Pulmonary artery endothelial cell (primary cell): ENCODE data around the gene ATP8A1. TPM values are rescaled to one million over a fixed set of nuclear protein-coding genes. Genes with fewer than 3 reads are reported as not detected.

ENCODE experiments used
- DNase-seq: peaks from one replicate; pipeline ENCODE4 v3.0.0-alpha.2; 2011; ENCODE audit warnings: low read depth, low spot score
- total RNA-seq: library from RNA; depleted of rRNA; stranded (reverse); fragments of >200 nt; gene quantifications from 2 replicates; pipeline ENCODE4 v1.2.3, GENCODE V29; 2014

Gene ATP8A1
- total RNA-seq, 1 donor from 2014 or later, result 6.5 TPM

- DNase-seq, result no peak
Measured at GRCh38 chr4:42627885-42628646, 28.8 kb downstream of the ATP8A1 start.

DNA sequence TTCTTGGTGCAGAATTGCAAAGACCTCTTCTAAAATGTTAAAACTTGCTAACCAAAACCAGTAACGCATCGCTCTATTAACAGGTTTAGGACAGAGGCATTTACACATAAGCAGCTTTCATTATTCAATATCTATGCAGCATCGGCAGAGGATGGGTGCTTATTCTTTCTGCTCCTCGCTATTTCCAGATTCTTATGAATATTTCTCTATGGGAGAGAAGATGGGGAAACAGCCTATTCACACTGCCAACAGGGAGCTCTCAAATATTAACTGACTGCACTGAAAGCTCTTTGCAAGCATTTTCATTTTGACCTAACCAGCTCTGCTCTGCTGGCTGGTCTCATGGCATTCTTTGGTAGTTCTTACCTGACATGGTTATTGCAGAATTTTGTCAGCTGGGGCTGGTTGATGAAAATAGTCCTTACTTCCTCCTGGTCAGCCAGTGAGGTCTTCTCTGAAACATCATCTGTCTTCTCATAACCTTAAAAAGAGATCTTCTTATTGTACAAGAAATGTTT is 30.2 kb downstream of the ATP8A1 start:
- DNase-seq, result no peak

- no peak for DNase-seq
Measured at GRCh38 chr4:42625329-42625728, 31.6 kb downstream of the ATP8A1 start.

GRCh38 chr4:42624551-42624950 is 32.4 kb downstream of the ATP8A1 start:
- no peak for DNase-seq

GRCh38 chr4:42618023-42618422 is 38.9 kb downstream of the ATP8A1 start:
- no peak for DNase-seq

DNA sequence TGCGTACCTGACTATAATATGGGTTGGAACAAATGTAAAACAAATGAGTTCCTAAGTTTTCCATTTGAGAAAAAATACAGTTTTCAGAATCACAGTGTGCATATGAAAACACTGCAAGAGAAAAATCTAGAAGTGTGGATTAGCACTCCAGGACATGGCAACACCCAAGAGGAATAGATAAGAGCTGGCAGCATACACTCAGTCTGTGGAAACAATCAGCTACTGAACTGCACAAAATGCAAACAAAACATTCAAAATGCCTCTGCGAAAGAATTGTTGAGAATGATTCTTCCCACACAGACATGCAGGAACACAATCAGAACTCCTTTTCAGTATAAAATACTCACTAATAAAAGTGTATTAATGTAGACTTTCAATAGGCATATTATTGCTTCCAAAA is 39.9 kb downstream of the ATP8A1 start:
- DNase-seq, result no peak

GRCh38 chr4:42616572-42616971 is 40.3 kb downstream of the ATP8A1 start:
- no peak for DNase-seq

- no peak for DNase-seq
Measured at GRCh38 chr4:42615131-42615763, 41.7 kb downstream of the ATP8A1 start.

- DNase-seq, result no peak
Measured at GRCh38 chr4:42612898-42613297, 44.0 kb downstream of the ATP8A1 start.

DNA sequence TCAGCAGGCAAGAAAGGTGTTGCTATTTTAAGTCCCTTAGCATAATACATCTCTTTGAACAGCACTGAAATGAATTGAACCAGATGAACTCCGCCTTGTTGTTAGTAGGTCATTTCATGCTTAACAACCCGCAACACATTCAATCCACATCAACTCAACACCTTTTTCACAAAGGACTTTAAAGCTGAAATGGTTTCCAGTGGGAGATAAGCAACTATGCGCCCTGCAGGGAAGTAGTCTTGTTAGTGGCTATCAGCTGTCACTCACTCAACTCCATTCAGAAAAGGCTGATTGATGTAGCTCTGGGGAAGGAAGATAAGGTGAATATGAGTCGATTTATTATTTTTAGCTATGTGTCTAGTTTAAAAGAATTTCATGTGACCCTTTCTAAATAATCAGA is 46.0 kb downstream of the ATP8A1 start:
- no peak for DNase-seq

DNA sequence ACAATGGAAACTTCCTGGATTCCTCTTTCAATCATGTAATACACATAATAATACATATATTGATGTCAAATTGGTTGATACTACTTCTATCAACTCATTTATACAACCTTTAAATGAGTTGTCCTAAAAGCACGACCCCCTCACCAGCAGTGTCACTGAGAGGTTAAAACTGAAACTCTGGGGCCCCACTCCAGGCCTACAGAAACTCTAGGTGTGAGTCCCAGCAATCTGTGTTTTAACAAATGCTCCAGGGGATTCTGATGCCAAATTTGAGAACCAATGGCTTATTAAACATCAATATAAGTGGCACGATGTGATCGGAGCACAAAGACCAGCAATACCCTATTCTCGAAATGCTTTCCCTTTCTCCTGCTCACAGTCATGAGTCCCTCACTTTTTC is 47.9 kb downstream of the ATP8A1 start:
- DNase-seq, result no peak

GRCh38 chr4:42608551-42608950 is 48.4 kb downstream of the ATP8A1 start:
- no peak for DNase-seq

- peak; percentile 7 for DNase-seq
Measured at GRCh38 chr4:42607011-42607726, 49.7 kb downstream of the ATP8A1 start.

GRCh38 chr4:42605264-42605663 is 51.6 kb downstream of the ATP8A1 start:
- no peak for DNase-seq

DNA sequence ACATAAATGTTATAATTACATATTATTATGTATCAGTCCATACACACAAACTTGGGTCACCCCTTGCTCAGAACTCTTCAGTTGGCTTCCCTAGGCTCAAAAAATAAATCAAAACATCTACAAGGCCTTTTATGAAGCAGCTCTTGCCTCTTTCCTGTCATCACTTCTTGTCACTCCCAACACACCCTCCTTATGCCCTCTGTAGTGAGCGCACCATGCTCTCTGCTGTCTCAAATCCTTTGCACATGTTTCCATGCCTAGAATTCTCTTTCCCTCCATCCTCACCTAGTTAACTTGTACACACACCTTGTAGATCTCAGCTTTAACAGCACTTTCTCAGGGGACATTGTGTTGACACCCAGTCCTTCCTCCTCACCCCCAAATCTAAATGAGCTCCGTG is 53.0 kb downstream of the ATP8A1 start:
- no peak for DNase-seq

DNA sequence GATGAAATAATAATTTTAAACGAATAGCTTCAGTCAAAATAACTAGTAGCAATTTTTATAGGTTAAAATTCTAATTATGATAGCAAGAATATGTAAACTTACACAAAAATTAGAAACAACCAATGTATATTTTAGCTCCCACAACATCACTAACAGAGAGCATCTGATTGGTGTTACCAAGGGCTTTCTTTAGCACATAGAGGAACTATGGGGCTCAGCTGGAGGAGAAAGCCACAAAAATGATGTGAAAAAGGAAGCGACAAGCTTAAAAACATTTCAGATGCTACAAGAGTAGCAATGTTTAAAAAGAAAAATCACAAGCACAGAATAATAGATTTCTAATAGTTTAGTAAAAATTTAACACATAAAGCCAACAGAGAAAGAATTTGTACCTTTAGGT is 56.3 kb downstream of the ATP8A1 start:
- DNase-seq, result no peak

GRCh38 chr4:42596918-42597317 is 60.0 kb downstream of the ATP8A1 start:
- no peak for DNase-seq

- no peak for DNase-seq
Measured at GRCh38 chr4:42594888-42595287, 62.0 kb downstream of the ATP8A1 start.

- DNase-seq, result no peak
Measured at GRCh38 chr4:42588909-42589308, 68.0 kb downstream of the ATP8A1 start.

DNA sequence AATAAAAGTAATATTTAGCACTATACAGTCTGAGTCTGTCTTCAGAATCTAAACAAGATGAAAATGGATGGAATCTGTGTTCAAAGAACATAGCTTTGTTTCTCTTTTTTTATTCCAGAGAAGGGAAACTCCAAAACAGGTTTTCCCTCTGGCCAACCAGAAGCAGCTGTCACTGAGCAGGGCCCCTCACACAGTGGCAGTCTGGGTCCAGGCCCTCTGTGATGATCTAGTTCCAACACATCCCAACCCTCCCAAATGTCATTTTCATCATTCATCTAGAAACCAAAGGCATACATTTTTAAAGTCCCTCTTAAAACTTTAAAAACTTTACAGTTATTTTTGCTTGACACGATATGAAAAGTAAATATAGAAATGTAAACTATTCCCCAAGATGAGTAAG is 70.1 kb downstream of the ATP8A1 start:
- DNase-seq, result no peak

DNA sequence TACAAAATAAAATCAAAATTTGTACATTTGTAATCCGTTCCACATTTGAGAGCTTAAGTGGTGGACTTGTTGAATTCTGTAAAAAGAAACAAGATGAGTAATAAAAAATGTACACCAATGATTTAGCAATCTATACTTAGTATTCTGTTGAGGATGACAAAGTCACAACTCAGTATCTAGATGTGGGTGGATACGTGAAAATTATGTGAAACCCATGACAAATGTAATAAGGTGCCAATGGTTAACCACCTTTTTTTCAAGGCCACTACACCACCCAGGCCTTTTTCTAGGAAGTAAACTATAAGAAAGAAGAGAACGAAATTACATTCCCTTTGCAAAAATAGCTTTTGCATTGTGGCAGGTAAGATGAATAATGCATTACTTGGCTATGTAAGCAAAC is 77.0 kb downstream of the ATP8A1 start:
- no peak for DNase-seq

DNA sequence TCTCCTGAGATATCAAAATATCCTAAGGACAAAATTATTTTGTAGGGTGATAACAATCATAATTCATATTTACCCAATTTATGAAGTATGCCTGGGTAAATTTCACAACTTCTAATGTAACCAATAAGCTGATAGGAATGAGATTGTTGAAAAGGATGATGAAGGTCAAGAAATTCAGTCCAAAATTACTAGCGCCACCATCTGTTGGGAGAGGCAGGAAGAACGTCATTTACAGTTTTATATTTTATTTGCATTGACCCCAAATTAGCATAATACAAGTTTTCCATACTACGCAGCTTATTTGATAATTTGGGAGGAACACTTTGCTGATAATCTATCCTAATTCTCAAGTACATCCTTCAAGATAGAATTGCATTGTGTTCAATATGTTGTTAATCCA is 78.7 kb downstream of the ATP8A1 start:
- DNase-seq, result no peak
